Right lobe of liver (tissue), 6 donors: ENCODE results near the gene BCL2L12. TPM values are rescaled to one million over a fixed set of nuclear protein-coding genes. Genes with fewer than 3 reads are reported as not detected.
A peak's percentile ranks its signal among the peaks of the same experiment; 100 is the strongest.

ENCODE experiments used
- ATAC-seq, 4 donors: fragments of 200-7000 bp; cut with Tn5 transposase; one replicate each; pipeline ENCODE4 v1.9.1; 2020; ENCODE audit warnings: mild to moderate bottlenecking in 4 of 4, moderate library complexity in 4 of 4
- DNase-seq, 3 donors: peaks; one replicate each; pipeline ENCODE4 v3.0.0-alpha.2; 2020
- H3K27ac ChIP-seq, 3 donors: fragments of 200-600 bp; one replicate each; pipeline ENCODE4 v1.8.0; 2022
- H3K27me3 ChIP-seq, 2 donors: fragments of 200-600 bp; one replicate each; pipeline ENCODE4 v1.8.0; 2022
- H3K36me3 ChIP-seq, 4 donors: fragments of 200-600 bp; sonication (generic) in 1 of 4; one replicate each; pipeline versions ENCODE4 v1.5.1 to v1.8.0; 2017 to 2022; ENCODE audit warnings: control low read depth in 1 of 4
- H3K4me1 ChIP-seq, 4 donors: fragments of 200-600 bp; sonication (generic) in 1 of 4; one replicate each; pipeline versions ENCODE4 v1.5.1 to v1.8.0; 2017 to 2022; ENCODE audit warnings: control low read depth in 1 of 4
- H3K4me3 ChIP-seq, 3 donors: fragments of 200-600 bp; one replicate each; pipeline ENCODE4 v1.8.0; 2022
- H3K9me3 ChIP-seq, 4 donors: fragments of 200-600 bp; sonication (generic) in 1 of 4; one replicate each; pipeline versions ENCODE4 v1.5.1 to v1.8.0; 2017 to 2022; ENCODE audit warnings: control low read depth in 1 of 4
- CTCF ChIP-seq, 4 donors: fragments of 200-600 bp in 3 of 4; fragments of 450-650 bp in 1 of 4; IDR thresholded peaks; one replicate each; pipeline versions ENCODE4 v1.5.1 to v1.8.0; 2016 to 2022; ENCODE audit warnings: antibody characterized with exemption in 4 of 4, mild to moderate bottlenecking in 2 of 4
- POLR2A ChIP-seq: fragments of 450-650 bp; IDR thresholded peaks from one replicate; pipeline ENCODE4 v1.6.1; 2017; ENCODE audit warnings: antibody characterized with exemption, mild to moderate bottlenecking
- WGBS: methylation state at CpG from one replicate; pipeline ENCODE4 v1.1.6; 2018; ENCODE audit warnings: low coverage, low lambda C conversion rate; ENCODE audit not compliant: insufficient coverage; ENCODE audit errors: missing lambda C conversion rate; 5-methylcytosine and 5-hydroxymethylcytosine counted together
- intact Hi-C, 2 donors: fragments of 100-400 bp; cut with DNase I; formaldehyde crosslinking; loops; one replicate each; pipeline versions ENCODE4 v1.11.2 to v1.14.1; 2022
- total RNA-seq, 6 experiments: library from RNA; depleted of rRNA in 2 of 6; stranded (reverse); fragments of >200 nt in 2 of 6; fragmentation: NEBNext Ultra II Directional in 3 of 6; extraction: Animal tissue kit (Norgen Biotek cat#: 25700) in 3 of 6; gene quantifications; one replicate each; pipeline versions ENCODE4 v1.1.0 to v1.2.4, GENCODE V29; 2016 to 2023
- donor health status: DM: no; HTN: yes; CAD: no.
- donor health status: DM: no; HTN: no; CAD: no.
- donor health status: DM: no; HTN: no; CAD: no.
- donor health status: DM: no; HTN: yes; CAD: no.
- donor health status: DM: no; HTN: yes; CAD: no.

Gene BCL2L12
- total RNA-seq, 6 experiments from 2014 or later, result 4.5 to 11.6 (median 10.5) TPM

DNA sequence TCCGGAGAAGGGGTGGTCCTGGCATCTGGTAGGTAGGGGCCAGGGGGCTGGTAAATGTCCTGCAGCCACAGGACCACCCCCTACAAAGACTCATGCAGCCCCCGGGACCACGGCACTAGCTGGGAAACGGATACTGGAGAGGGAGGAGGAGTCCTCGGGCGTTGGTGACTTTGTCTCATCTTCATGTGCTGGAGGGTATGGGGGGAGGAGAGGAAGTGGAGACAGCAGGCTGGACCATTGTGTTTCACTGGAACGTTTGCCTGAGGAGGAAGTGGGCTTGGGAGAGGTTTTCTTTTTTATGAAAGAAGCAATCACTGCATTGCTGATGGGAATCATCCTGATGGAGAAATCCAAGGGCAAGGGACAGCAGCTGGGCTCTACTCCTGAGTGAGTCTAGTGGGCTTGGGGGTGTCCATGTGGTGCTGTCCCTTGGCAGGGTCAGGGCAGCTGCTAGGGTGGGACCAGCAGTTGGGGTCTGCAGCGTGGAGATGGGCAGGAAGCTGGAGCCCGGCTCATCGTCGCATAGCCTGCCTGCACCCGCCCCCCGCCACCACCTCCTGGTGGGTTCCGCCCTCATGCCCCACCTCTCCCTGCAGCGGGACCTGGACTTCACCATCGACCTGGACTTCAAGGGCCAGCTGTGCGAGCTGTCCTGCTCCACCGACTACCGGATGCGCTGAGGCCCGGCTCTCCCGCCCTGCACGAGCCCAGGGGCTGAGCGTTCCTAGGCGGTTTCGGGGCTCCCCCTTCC, 22.0 kb downstream of the BCL2L12 start:
- intact Hi-C loops, result loop anchor here in 1 of 2 donors (10.0 kb wide), 1 partner anchor 113 kb away; no protein-coding TSS in a partner anchor
- H3K4me3 ChIP-seq, result no peak overlapping the region
- peak overlapping the region in 1 of 3 donors; percentile 54 for H3K27ac ChIP-seq
- DNase-seq (no peak), ATAC-seq (peak; percentile 4 to 31 (median 19))
- no peak for TF ChIP-seq POLR2A
- 67% methylated on average over 18 of the region's 26 CpGs for WGBS
- H3K27me3 ChIP-seq, result no peaks in the 10 kb centered on the region
- no peaks in the 10 kb centered on the region for H3K9me3 ChIP-seq
- peaks cover 0 to 26% (median 4%) of the 10 kb centered on the region in 4 donors for H3K36me3 ChIP-seq
- peaks cover 0 to 17% (median 2%) of the 10 kb centered on the region in 4 donors for H3K4me1 ChIP-seq

DNA sequence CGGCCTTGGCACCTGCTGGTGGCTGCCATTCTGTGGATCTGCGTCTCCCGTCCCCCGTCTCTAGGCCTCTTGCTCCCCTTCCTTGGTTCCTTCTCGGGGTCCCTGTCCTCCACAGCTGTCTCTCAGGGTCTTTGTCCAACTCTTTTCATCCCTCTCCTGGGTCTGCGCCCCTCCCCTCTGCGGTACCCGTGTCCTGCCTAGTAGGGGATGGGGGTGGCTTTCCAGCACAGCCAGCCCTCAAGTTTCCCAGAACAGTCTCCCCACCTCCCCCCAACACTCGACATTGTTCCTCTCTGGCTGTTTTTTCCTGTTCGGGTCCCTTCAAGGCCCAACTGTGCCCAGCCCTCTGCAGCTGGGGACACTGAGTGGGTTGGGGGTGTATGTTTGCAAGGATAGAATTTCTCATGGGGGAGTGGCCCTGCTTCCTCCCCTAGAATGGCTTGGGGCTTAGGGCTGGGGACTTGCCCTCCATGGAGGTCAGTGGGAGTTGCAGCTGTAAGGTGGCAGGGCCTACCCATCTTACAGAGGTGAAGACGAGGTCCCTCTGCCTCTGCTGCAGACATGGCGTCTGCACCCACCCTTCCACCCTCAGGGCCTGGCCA, 22.9 kb downstream of the BCL2L12 start:
- intact Hi-C loops, result loop anchor here in 1 of 2 donors (10.0 kb wide), 1 partner anchor 114 kb away; no protein-coding TSS in a partner anchor
- no peaks in the 10 kb centered on the region for H3K9me3 ChIP-seq
- 63% methylated on average over 7 of the region's 12 CpGs for WGBS
- ATAC-seq, result peak in 2 of 4 donors; percentile 4 to 7
- no peak overlapping the region for H3K4me3 ChIP-seq
- H3K27me3 ChIP-seq, result no peaks in the 10 kb centered on the region
- no peak for DNase-seq
- H3K27ac ChIP-seq, result peak overlapping the region in 1 of 3 donors; percentile 54
- H3K4me1 ChIP-seq, result peaks cover 0 to 17% (median 2%) of the 10 kb centered on the region in 4 donors
- TF ChIP-seq POLR2A (no peak), CTCF (IDR thresholded peaks at IDR 0.05) (no peak)
- peaks cover 0 to 21% (median 4%) of the 10 kb centered on the region in 4 donors for H3K36me3 ChIP-seq

GRCh38 chr19:49689133-49690078, 23.7 kb downstream of the BCL2L12 start, which contains the start of gene ADM5:
TSS of gene ADM5 (plus strand) at chr19:49689594. CDS start at chr19:49689838, 244 bp downstream.
- TF ChIP-seq POLR2A (no peak), CTCF (IDR thresholded peaks at IDR 0.05) (peak; percentile 23 to 60 (median 56))
- H3K4me1 ChIP-seq, result peaks cover 0 to 17% (median 2%) of the 10 kb centered on the region in 4 donors
- peak within 1 kb of the TSS; percentile 23 to 39 (median 24) for H3K4me3 ChIP-seq
- intact Hi-C loops, result loop anchor here in 1 of 2 donors (10.0 kb wide), 1 partner anchor 115 kb away; no protein-coding TSS in a partner anchor
- ATAC-seq (peak; percentile 61 to 69 (median 64)), DNase-seq (peak in 1 of 3 donors; percentile 71)
- H3K27me3 ChIP-seq, result no peaks in the 10 kb centered on the region
- H3K27ac ChIP-seq, result peak within 1 kb of the TSS in 2 of 3 donors; percentile 21 to 54
- no peaks in the 10 kb centered on the region for H3K9me3 ChIP-seq
- H3K36me3 ChIP-seq, result peaks cover 0 to 13% (median 4%) of the 10 kb centered on the region in 4 donors
- WGBS, result 28% methylated on average over 18 of the region's 54 CpGs

DNA sequence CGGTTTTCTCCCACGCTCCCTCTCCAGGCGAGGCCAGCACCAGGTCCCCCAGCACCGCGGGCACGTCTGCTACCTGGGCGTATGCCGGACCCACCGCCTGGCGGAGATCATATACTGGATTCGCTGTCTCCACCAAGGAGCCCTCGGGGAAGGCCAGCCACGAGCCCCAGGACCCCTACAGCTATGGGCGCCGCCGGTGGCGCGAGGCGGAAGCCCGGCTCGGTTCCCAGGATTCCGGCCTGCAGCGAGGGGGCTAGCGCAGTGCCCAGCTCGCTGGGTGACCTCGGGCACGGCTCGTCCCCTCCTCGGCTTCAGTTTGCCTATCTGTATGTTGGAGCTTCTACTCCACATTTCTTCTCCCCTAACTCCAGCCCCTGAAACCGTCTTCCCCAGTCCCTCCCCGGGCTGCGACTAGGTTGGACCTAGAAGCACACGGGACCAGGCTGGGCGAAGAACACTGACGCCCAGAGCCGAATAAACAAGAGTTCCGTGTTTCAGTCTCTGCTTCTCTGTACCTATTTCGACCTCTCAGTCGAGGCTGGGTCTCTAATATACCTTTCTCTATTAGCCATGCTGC, 24.4 kb downstream of the BCL2L12 start:
- H3K27ac ChIP-seq, result peak overlapping the region in 2 of 3 donors; percentile 21 to 54
- intact Hi-C loops, result no loop called here
- TF ChIP-seq CTCF (IDR thresholded peaks at IDR 0.05) (no peak), POLR2A (no peak)
- 2% methylated on average over 10 of the region's 39 CpGs for WGBS
- DNase-seq, result no peak
- H3K4me3 ChIP-seq, result peak overlapping the region; percentile 23 to 39 (median 24)
- H3K9me3 ChIP-seq, result no peaks in the 10 kb centered on the region
- ATAC-seq, result peak; percentile 6 to 44 (median 17)
- H3K36me3 ChIP-seq, result peaks cover 0 to 8% (median 3%) of the 10 kb centered on the region in 4 donors
- H3K4me1 ChIP-seq, result peaks cover 0 to 17% (median 2%) of the 10 kb centered on the region in 4 donors
- H3K27me3 ChIP-seq, result no peaks in the 10 kb centered on the region
